Body of pancreas (tissue), 4 donors: ENCODE results near the gene GPER1.

Source experiments
- CTCF ChIP-seq, 7 experiments: fragments of 450-650 bp in 4 of 7; fragments of 200-600 bp in 3 of 7; sonication (generic) in 3 of 7; IDR thresholded peaks; one replicate each; pipeline ENCODE4 v1.5.1; 2016 to 2019; ENCODE audit warnings: antibody characterized with exemption in 7 of 7
- POLR2A ChIP-seq, 3 donors: fragments of 450-650 bp; IDR thresholded peaks; one replicate each; pipeline ENCODE4 v1.6.1; 2016; ENCODE audit warnings: antibody characterized with exemption in 3 of 3, mild to moderate bottlenecking in 2 of 3

DNA sequence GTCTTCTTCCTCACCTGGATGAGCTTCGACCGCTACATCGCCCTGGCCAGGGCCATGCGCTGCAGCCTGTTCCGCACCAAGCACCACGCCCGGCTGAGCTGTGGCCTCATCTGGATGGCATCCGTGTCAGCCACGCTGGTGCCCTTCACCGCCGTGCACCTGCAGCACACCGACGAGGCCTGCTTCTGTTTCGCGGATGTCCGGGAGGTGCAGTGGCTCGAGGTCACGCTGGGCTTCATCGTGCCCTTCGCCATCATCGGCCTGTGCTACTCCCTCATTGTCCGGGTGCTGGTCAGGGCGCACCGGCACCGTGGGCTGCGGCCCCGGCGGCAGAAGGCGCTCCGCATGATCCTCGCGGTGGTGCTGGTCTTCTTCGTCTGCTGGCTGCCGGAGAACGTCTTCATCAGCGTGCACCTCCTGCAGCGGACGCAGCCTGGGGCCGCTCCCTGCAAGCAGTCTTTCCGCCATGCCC is 4.3 kb downstream of the GPER1 start:
- TF ChIP-seq CTCF (IDR thresholded peaks at IDR 0.05) (no peak), POLR2A (IDR thresholded peaks at IDR 0.05) (no peak)
